GM12874 (cell line): ENCODE data around the gene DNM2.

Source experiments
- TF ChIP-seq, protein P1 (sequence below): IDR thresholded peaks from 2 replicates; pipeline ENCODE4 v1.5.1; 2011; ENCODE audit warnings: low read depth, mild to moderate bottlenecking, control low read depth, low read length, moderate library complexity; ENCODE audit not compliant: insufficient read depth

Gene DNM2

GRCh38 chr19:10863107-10863717, 145.3 kb downstream of the DNM2 start:
- TF ChIP-seq, protein P1, sequence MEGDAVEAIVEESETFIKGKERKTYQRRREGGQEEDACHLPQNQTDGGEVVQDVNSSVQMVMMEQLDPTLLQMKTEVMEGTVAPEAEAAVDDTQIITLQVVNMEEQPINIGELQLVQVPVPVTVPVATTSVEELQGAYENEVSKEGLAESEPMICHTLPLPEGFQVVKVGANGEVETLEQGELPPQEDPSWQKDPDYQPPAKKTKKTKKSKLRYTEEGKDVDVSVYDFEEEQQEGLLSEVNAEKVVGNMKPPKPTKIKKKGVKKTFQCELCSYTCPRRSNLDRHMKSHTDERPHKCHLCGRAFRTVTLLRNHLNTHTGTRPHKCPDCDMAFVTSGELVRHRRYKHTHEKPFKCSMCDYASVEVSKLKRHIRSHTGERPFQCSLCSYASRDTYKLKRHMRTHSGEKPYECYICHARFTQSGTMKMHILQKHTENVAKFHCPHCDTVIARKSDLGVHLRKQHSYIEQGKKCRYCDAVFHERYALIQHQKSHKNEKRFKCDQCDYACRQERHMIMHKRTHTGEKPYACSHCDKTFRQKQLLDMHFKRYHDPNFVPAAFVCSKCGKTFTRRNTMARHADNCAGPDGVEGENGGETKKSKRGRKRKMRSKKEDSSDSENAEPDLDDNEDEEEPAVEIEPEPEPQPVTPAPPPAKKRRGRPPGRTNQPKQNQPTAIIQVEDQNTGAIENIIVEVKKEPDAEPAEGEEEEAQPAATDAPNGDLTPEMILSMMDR: no peak

- TF ChIP-seq, protein P1: peak; percentile 92
These were observed 146.6 kb downstream of the DNM2 start for GRCh38 chr19:10864538-10864899.

DNA sequence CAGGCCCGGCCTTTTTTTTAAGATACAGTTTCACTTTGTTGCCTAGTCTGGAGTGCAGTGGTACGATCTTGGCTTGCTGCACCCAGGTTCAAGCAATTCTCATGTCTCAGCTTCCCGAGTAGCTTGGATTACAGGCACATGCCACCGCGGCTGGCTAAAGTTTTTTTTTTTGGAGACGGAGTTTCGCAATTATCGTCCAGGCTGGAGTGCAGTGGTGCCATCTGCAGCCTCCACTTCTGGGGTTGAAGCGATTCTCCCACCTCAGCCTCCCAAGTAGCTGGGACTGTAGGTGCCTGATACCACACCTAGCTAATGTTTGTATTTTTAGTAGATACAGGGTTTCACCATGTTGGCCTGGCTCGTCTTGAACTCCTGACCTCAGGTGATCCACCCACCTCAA, 148.6 kb downstream of the DNM2 start:
- TF ChIP-seq, protein P1: no peak

DNA sequence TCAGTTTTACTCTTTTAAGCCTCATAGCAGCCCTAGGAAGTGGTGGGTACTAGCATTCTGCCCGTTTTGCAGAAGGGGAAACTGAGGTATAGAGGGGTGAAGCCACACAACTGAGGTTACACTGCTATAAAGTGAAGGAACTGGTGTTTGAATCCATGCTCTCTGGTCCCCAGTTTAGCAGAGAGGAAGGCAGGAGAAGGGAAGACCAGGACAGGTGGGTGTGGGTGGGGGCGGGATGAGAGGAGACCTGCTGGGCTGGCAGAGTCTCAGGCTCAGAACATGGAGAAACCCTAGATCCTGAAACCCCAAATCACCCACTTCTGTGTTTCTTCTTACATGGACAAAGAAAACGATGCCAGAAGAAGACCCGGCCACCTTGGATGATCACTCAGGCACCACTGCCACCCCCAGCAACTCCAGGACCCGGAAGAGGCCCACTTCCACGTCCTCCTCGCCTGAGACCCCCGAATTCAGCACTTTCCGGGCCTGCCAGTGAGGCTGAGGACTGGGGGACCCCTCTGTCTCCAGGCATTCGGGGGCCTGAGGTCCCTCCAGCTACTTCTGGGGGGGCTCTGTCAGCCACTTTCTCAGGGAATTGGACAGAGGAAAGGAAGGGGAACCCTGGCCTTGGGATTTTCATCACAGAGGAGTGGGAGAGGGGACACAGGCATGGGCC, 151.1 kb downstream of the DNM2 start:
- TF ChIP-seq, protein P1: no peak

DNA sequence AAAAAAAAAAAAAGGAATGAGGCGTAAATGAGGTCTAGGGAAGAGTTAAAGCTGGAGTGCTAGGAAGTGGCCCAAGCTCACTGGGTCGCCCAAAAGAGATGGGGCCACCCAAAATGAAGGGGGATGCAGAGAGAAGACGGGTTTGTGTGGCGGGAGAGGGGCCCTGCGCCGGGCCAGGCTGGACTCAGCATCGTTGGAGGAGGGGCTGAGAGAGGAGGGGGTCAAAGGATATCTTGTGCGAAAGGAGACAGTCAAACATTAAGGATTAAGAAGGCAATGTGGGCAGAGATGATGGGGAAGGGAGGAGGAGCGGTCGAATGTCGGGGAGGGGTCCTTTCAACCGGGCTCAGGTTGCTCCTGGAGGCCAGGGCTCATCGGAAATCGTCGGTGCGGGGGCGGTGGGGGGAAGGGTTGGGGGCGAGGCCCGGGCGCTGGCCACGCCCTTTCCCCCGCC, 152.6 kb downstream of the DNM2 start:
- TF ChIP-seq, protein P1: no peak

DNA sequence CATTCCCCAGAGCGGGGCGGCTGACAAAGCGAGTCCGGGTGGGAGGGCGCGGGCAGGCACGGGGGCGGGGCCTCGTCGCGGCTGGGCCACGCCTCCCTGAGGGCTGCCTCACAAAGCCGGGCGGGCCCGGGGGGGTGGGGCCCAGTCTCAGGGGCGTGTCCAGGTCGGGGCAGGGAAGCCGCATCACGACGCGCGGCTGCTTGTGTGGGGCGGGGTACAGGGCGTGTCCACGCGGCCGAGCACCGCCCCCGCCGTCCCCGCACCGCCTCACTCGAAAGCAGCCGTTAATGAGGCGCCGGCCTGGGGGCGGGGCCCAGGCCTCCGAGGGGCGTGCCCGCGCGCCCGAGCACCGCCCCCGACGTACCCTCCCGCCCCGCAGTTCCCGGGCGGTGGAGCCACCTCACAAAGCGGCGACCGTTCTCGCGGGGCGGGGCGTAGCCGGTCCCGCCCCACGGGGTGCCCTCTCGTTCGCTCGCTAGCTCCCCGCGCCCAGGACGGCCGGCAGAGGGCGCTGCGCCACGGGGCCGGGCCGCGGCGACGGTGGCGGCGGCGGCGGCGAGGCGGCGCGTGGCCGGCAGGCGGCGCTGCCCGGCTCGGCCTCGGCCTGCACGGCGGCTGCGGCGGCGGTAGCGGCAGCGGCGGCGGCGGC, 153.2 kb downstream of the DNM2 start, which contains the start of gene CARM1:
Gene CARM1, plus strand, starts transcription at position 599 of the 649 bp plus-strand sequence. CDS start 150 bp downstream, outside the sequence.
- TF ChIP-seq, protein P1: peak; percentile 79
